Measurements from ENCODE around the gene ESYT3.

DNA sequence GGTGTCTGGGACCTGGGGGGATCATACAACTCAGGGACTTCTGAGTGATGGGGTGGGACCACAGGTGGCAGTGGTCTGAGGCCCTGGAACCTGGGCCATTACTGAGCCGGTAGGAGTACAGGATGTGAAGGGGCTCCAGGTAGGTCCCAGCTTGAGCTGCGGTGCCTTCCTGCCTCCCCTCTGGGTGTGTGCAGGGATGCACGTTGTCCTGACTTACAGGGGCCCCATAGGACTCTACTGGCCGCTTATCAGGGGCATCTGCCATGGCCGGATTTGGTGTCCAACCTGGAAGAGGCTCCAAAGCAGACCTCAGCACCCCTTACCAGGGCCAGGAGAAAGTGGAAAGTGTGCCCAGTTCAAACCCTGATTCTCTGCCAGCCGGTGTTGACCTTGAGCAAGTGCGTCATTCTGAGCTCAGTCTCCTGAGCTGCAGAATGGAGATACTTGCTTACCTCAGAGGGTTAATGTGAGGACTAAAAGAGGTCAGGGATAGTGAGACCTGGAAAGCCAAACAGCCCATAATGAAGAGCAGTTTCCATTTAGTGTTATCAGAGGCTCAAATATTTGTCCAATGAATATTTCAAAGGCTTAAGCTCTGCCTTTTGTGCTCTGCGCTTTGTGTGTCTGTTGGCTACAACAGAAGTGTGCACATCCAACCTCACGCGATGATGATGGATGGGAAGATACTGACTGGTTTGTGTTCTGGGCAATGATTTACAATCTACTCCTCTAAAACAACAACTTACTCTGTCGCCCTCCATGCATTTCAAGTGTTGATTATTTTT lies 35.4 kb upstream of the ESYT3 start:
- TF ChIP-seq CTCF (conservative IDR thresholded peaks at IDR 0.05) (no peak), ZFX (IDR thresholded peaks at IDR 0.05) (no peak)

Data from C4-2B (cell line).